H1 (cell line): ENCODE data around the gene TWIST2. TPM values are rescaled to one million over a fixed set of nuclear protein-coding genes. Genes with fewer than 3 reads are reported as not detected.

Source experiments
- CTCF ChIA-PET: fragments of 300-600 bp; sonication (Branson Sonifier 250); formaldehyde crosslinking; loops from one replicate; lab custom pipeline; 2021; ENCODE audit not compliant: partially characterized antibody; lab: Charles Lee
- POLR2A ChIA-PET: fragments of 300-600 bp; sonication (Branson Sonifier 250); formaldehyde crosslinking; loops from one replicate; lab custom pipeline; 2021; ENCODE audit warnings: inconsistent platforms; ENCODE audit not compliant: partially characterized antibody; lab: Charles Lee
- DNase-seq, 2 experiments: peaks; one replicate each; pipeline versions ENCODE4 v3.0.0 to v3.0.0-alpha.2; 2010 to 2022; ENCODE audit warnings: low spot score in 2 of 2, low read depth in 1 of 2, mixed read lengths in 1 of 2
- FAIRE-seq: peaks from 2 replicates; lab custom pipeline; 2011; peaks lifted over from hg19 to GRCh38; lab: Jason Lieb, UNC
- H2AFZ ChIP-seq: 2 replicates; pipeline ENCODE4 v1.8.1; 2012; ENCODE audit warnings: low read length, inconsistent platforms
- H2AK5ac ChIP-seq: 2 replicates; pipeline ENCODE4 v1.6.1; 2013; ENCODE audit warnings: low read depth, low read length
- H2BK120ac ChIP-seq: replicated peaks from 2 replicates; pipeline ENCODE3; 2013; ENCODE audit warnings: low read depth, low read length, inconsistent platforms
- H2BK12ac ChIP-seq: 2 replicates; pipeline ENCODE4 v1.6.1; 2013; ENCODE audit warnings: low read depth, low read length
- H2BK15ac ChIP-seq: 2 replicates; pipeline ENCODE4 v1.6.1; 2013; ENCODE audit warnings: low read length
- H2BK20ac ChIP-seq: 2 replicates; pipeline ENCODE4 v1.6.1; 2013; ENCODE audit warnings: low read length
- H2BK5ac ChIP-seq: 2 replicates; pipeline ENCODE4 v1.6.1; 2013; ENCODE audit warnings: low read depth, low read length
- H3K14ac ChIP-seq: 2 replicates; pipeline ENCODE4 v1.6.1; 2013; ENCODE audit warnings: inconsistent platforms; ENCODE audit not compliant: insufficient read length
- H3K18ac ChIP-seq: 2 replicates; pipeline ENCODE4 v1.6.1; 2013; ENCODE audit warnings: low read length; ENCODE audit errors: extremely low read depth
- H3K23ac ChIP-seq: 2 replicates; pipeline ENCODE4 v1.6.1; 2013; ENCODE audit warnings: inconsistent platforms; ENCODE audit not compliant: insufficient read length
- H3K23me2 ChIP-seq: 2 replicates; pipeline ENCODE4 v1.6.1; 2013; ENCODE audit warnings: low read depth, low read length
- H3K27ac ChIP-seq: 2 replicates; pipeline ENCODE4 v1.6.1; 2011; ENCODE audit warnings: low read depth, low read length, inconsistent platforms
- H3K27me3 ChIP-seq, 4 experiments: replicated peaks in 1 of 4; 1 replicate in 1 of 4; 2 replicates in 3 of 4; pipeline versions ENCODE4 v1.6.1 to v1.8.1; 2011 to 2013; ENCODE audit warnings: low read length in 3 of 4, mild to moderate bottlenecking in 3 of 4, inconsistent platforms in 2 of 4, mixed read lengths in 2 of 4, moderate library complexity in 1 of 4; ENCODE audit not compliant: control insufficient read depth in 3 of 4, insufficient read depth in 3 of 4; ENCODE audit errors: extremely low read depth in 1 of 4
- H3K36me3 ChIP-seq, 4 experiments: 2 replicates each; pipeline versions ENCODE4 v1.6.1 to v1.8.1; 2011 to 2013; ENCODE audit warnings: mild to moderate bottlenecking in 4 of 4, low read length in 3 of 4, moderate library complexity in 2 of 4, control low read depth in 1 of 4, inconsistent platforms in 1 of 4; ENCODE audit not compliant: insufficient read depth in 4 of 4, control insufficient read depth in 2 of 4
- H3K4ac ChIP-seq: replicated peaks from 2 replicates; pipeline ENCODE3; 2013; ENCODE audit warnings: low read length, low read depth, mixed read lengths, inconsistent platforms; ENCODE audit not compliant: insufficient read length
- H3K4me1 ChIP-seq, 4 experiments: replicated peaks in 1 of 4; 1 replicate in 1 of 4; 2 replicates in 3 of 4; pipeline versions ENCODE4 v1.6.1 to v1.8.1; 2011 to 2013; ENCODE audit warnings: low read length in 3 of 4, inconsistent platforms in 2 of 4, mixed read lengths in 1 of 4; ENCODE audit not compliant: insufficient read depth in 4 of 4, control insufficient read depth in 3 of 4
- H3K4me2 ChIP-seq, 2 experiments: 2 replicates each; pipeline versions ENCODE4 v1.6.1 to v1.8.1; 2011 to 2013; ENCODE audit warnings: low read depth in 2 of 2, low read length in 2 of 2, control low read depth in 1 of 2, inconsistent platforms in 1 of 2, mild to moderate bottlenecking in 1 of 2; ENCODE audit not compliant: insufficient read depth in 1 of 2
- H3K4me3 ChIP-seq, 4 experiments: fragments of 200-600, 300-600 bp in 1 of 4; sonication (generic), shearing (Covaris generic), sonication (Bioruptor Twin) in 1 of 4; 2 replicates each; pipeline versions ENCODE4 v1.5.1 to v1.8.1; 2011 to 2016; ENCODE audit warnings: low read length in 4 of 4, low read depth in 3 of 4, control low read depth in 2 of 4, inconsistent platforms in 2 of 4, mild to moderate bottlenecking in 2 of 4, mixed read lengths in 1 of 4, moderate library complexity in 1 of 4; ENCODE audit not compliant: insufficient read depth in 2 of 4; ENCODE audit errors: extremely low read depth in 1 of 4
- H3K56ac ChIP-seq: replicated peaks from 2 replicates; pipeline ENCODE3; 2013; ENCODE audit warnings: low read depth, mild to moderate bottlenecking, mixed read lengths, low read length, inconsistent platforms; ENCODE audit not compliant: insufficient read length
- H3K79me1 ChIP-seq: 2 replicates; pipeline ENCODE4 v1.6.1; 2013; ENCODE audit warnings: low read depth, low read length, control low read depth
- H3K79me2 ChIP-seq, 2 experiments: 2 replicates each; pipeline versions ENCODE4 v1.6.1 to v1.8.1; 2012 to 2013; ENCODE audit warnings: low read length in 2 of 2, mild to moderate bottlenecking in 2 of 2, inconsistent platforms in 1 of 2; ENCODE audit not compliant: insufficient read depth in 2 of 2, control insufficient read depth in 1 of 2
- H3K9ac ChIP-seq, 4 experiments: replicated peaks in 1 of 4; 1 replicate in 1 of 4; 2 replicates in 3 of 4; pipeline versions ENCODE4 v1.6.1 to v1.8.1; 2011 to 2013; ENCODE audit warnings: low read depth in 3 of 4, low read length in 3 of 4, control low read depth in 2 of 4, mild to moderate bottlenecking in 2 of 4, moderate library complexity in 2 of 4, inconsistent platforms in 1 of 4; ENCODE audit errors: extremely low read depth in 1 of 4
- H3K9me3 ChIP-seq, 2 experiments: 2 replicates each; pipeline versions ENCODE4 v1.6.1 to v1.8.1; 2012 to 2013; ENCODE audit warnings: mild to moderate bottlenecking in 2 of 2, moderate library complexity in 2 of 2, control low read depth in 1 of 2, inconsistent platforms in 1 of 2, low read depth in 1 of 2, low read length in 1 of 2, mixed read lengths in 1 of 2; ENCODE audit not compliant: insufficient read depth in 2 of 2
- H4K20me1 ChIP-seq, 2 experiments: replicated peaks in 1 of 2; 2 replicates each; pipeline versions ENCODE3 to v1.8.1; 2011 to 2013; ENCODE audit warnings: inconsistent platforms in 2 of 2, low read length in 2 of 2, mild to moderate bottlenecking in 1 of 2; ENCODE audit not compliant: insufficient read depth in 2 of 2, control insufficient read depth in 1 of 2
- H4K5ac ChIP-seq: 2 replicates; pipeline ENCODE4 v1.6.1; 2013; ENCODE audit warnings: low read length, low read depth, mixed read lengths, inconsistent platforms; ENCODE audit not compliant: insufficient read length
- H4K8ac ChIP-seq: 2 replicates; pipeline ENCODE4 v1.8.0; 2013; ENCODE audit warnings: mild to moderate bottlenecking, moderate library complexity, low read length, inconsistent platforms; ENCODE audit not compliant: insufficient read depth; ENCODE audit errors: extremely low read depth
- H4K91ac ChIP-seq: replicated peaks from 2 replicates; pipeline ENCODE3; 2013; ENCODE audit warnings: low read length, mixed read lengths, inconsistent platforms; ENCODE audit not compliant: insufficient read length
- EP300 ChIP-seq, 2 experiments: IDR thresholded peaks; 1 replicate in 1 of 2; 2 replicates in 1 of 2; pipeline ENCODE4 v1.6.1; 2011 to 2012; ENCODE audit warnings: low read depth in 2 of 2, low read length in 2 of 2, mild to moderate bottlenecking in 2 of 2, borderline replicate concordance in 1 of 2, inconsistent platforms in 1 of 2, moderate library complexity in 1 of 2
- NRF1 ChIP-seq: IDR thresholded peaks from 2 replicates; pipeline ENCODE4 v1.6.1; 2011; ENCODE audit warnings: mild to moderate bottlenecking, low read depth, low read length, improper control_type of control experiment
- PHF8 ChIP-seq: fragments of 200-600 bp; sonication (generic); conservative IDR thresholded peaks from 2 replicates; pipeline ENCODE4 v1.7.1; 2012; ENCODE audit warnings: low read depth, mild to moderate bottlenecking, inconsistent platforms, low read length, moderate library complexity
- RAD21 ChIP-seq, 2 experiments: IDR thresholded peaks in 1 of 2; conservative IDR thresholded peaks in 1 of 2; 2 replicates each; pipeline ENCODE4 v1.6.1; 2011; ENCODE audit warnings: low read depth in 2 of 2, low read length in 2 of 2, improper control_type of control experiment in 1 of 2, inconsistent platforms in 1 of 2, mild to moderate bottlenecking in 1 of 2, moderate library complexity in 1 of 2
- RBBP5 ChIP-seq: IDR thresholded peaks from 2 replicates; pipeline ENCODE4 v1.7.1; 2012; ENCODE audit warnings: low read depth, mild to moderate bottlenecking, inconsistent platforms, low read length, moderate library complexity, borderline replicate concordance
- SAP30 ChIP-seq: fragments of 300-600 bp; sonication (generic); IDR thresholded peaks from 2 replicates; pipeline ENCODE4 v1.7.1; 2012; ENCODE audit warnings: low read length, moderate library complexity, mild to moderate bottlenecking, inconsistent platforms; ENCODE audit not compliant: insufficient read depth, insufficient replicate concordance
- SIN3A ChIP-seq, 2 experiments: IDR thresholded peaks in 1 of 2; conservative IDR thresholded peaks in 1 of 2; 2 replicates each; pipeline ENCODE4 v1.6.1; 2011 to 2012; ENCODE audit warnings: low read length in 2 of 2, improper control_type of control experiment in 1 of 2, low read depth in 1 of 2, mild to moderate bottlenecking in 1 of 2
- TEAD4 ChIP-seq: IDR thresholded peaks from 2 replicates; pipeline ENCODE4 v1.6.1; 2012; ENCODE audit warnings: low read depth, low read length, inconsistent platforms, mixed read lengths
- YY1 ChIP-seq: IDR thresholded peaks from 2 replicates; pipeline ENCODE4 v1.6.1; 2011; ENCODE audit warnings: low read depth, mild to moderate bottlenecking, low read length
- WGBS, 2 experiments: shearing (Covaris generic) in 1 of 2; methylation state at CpG; one replicate each; pipeline versions ENCODE4 v1.1.6 to v1.1.7; 2013 to 2015; ENCODE audit warnings: low lambda C conversion rate in 2 of 2, mixed read lengths in 2 of 2, inconsistent platforms in 1 of 2, low coverage in 1 of 2, missing lambda C conversion rate in 1 of 2; ENCODE audit not compliant: insufficient replicate concordance in 2 of 2, insufficient coverage in 1 of 2, insufficient read length in 1 of 2; ENCODE audit errors: extremely low coverage in 1 of 2, missing lambda C conversion rate in 1 of 2; 5-methylcytosine and 5-hydroxymethylcytosine counted together
- polyA plus RNA-seq, 7 experiments: library from polyadenylated mRNA; depleted of rRNA in 3 of 7; stranded (reverse) in 5 of 7; unstranded in 2 of 7; fragments of >200 nt in 5 of 7; fragments of 200-250 nt in 2 of 7; gene quantifications; 1 replicate in 5 of 7; 2 replicates in 1 of 7; 4 replicates in 1 of 7; pipeline versions ENCODE4 v1.2.1 to v1.2.3, GENCODE V29; 2011 to 2013; ENCODE audit warnings: missing spikeins in 2 of 7, mixed read lengths in 2 of 7
- total RNA-seq: library from RNA; stranded (reverse); fragmentation: NEBNext Ultra II Directional; extraction: Animal tissue kit (Norgen Biotek cat#: 25700); gene quantifications from 2 replicates; pipeline ENCODE4 v1.2.1, GENCODE V29; 2021
- TF ChIP-seq, protein P1 (sequence below): IDR thresholded peaks from 2 replicates; pipeline ENCODE4 v1.6.1; 2012; ENCODE audit warnings: low read length, inconsistent platforms

Gene TWIST2
- total and polyA plus RNA-seq, 2 of the 8 experiments (the other 6 are each of a cell fraction or from before 2014, with no cell fraction given) = 2.6 to 4.3 TPM

DNA sequence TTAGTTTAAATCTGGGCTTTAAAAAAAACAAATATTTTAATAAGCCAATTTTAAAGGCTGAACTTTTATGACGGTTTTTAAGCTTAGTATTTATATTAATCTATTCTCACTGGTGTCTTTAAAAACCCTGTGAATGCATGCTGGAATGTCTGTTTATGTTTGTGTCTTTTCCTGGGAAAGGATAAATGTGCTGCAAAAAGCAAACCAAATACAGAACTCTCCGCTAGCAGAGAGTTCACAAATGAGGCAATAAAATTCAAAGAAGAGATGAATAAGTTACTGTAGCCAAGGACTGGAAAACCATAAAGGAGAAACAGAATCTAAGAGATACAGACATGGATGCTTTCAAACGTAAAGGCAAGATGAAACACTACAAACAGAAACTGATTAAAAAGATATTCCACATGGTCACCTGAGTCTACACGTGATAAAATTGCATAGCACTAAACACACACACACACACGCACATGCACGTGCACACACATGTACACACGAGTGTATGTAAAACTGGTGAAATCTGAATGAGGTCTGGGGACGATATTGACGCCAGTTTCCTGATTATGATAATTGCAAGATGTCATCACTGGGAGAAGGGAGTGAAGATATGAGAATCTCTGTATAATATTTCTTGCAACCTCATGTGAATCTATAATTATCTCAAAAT is 4.5 kb downstream of the TWIST2 start:
- Histone ChIP-seq H3K4ac (no peak overlapping the region), H3K4me3 (no peak overlapping the region), H2BK120ac (no peak overlapping the region), H3K79me1 (no peaks in the 10 kb centered on the region), H3K27ac (no peak overlapping the region), H2AFZ (no peak overlapping the region), H3K23me2 (no peaks in the 10 kb centered on the region), H3K9ac (no peak overlapping the region), H2BK5ac (no peak overlapping the region), H3K23ac (no peak overlapping the region), H2AK5ac (no peak overlapping the region), H3K27me3 (peaks cover 18 to 48% (median 35%) of the 10 kb centered on the region in 4 experiments), H3K9me3 (no peaks in the 10 kb centered on the region), H4K8ac (no peak overlapping the region), H3K56ac (no peak overlapping the region), H2BK20ac (no peak overlapping the region), H4K5ac (no peak overlapping the region), H3K14ac (no peak overlapping the region), H3K4me1 (peaks cover 0 to 13% (median 5%) of the 10 kb centered on the region in 4 experiments; a peak in 5 of 7 replicates), H3K79me2 (no peaks in the 10 kb centered on the region), H3K18ac (no peak overlapping the region), H2BK15ac (no peak overlapping the region), H2BK12ac (no peak overlapping the region), H3K36me3 (no peaks in the 10 kb centered on the region), H4K20me1 (no peaks in the 10 kb centered on the region), H4K91ac (no peak overlapping the region), H3K4me2 (no peak overlapping the region)
- DNase-seq = no peak
- ChIA-PET CTCF (no interaction called here), POLR2A (no interaction called here)
- no peak for FAIRE-seq
- WGBS, 2 experiments = 80% methylated on average over 9 of the region's 9 CpGs; no CpG with 5 or more reads in 1 of the 2 experiments
- TF ChIP-seq TEAD4 (no peak), EP300 (IDR thresholded peaks at IDR 0.05; ENCODE audit: borderline replicate concordance in 1 of 2, low read depth in 2 of 2, low read length in 2 of 2) (no peak), PHF8 (no peak), NRF1 (no peak), YY1 (no peak), RAD21 (IDR thresholded peaks at IDR 0.05 in 1 of 2, conservative IDR thresholded peaks at IDR 0.05 in 1 of 2; ENCODE audit: low read depth in 2 of 2, low read length in 2 of 2) (no peak), SIN3A (conservative IDR thresholded peaks at IDR 0.05 in 1 of 2, IDR thresholded peaks at IDR 0.05 in 1 of 2; ENCODE audit: low read depth in 1 of 2, low read length in 2 of 2) (no peak), SAP30 (no peak), RBBP5 (no peak)
- TF ChIP-seq, protein P1, sequence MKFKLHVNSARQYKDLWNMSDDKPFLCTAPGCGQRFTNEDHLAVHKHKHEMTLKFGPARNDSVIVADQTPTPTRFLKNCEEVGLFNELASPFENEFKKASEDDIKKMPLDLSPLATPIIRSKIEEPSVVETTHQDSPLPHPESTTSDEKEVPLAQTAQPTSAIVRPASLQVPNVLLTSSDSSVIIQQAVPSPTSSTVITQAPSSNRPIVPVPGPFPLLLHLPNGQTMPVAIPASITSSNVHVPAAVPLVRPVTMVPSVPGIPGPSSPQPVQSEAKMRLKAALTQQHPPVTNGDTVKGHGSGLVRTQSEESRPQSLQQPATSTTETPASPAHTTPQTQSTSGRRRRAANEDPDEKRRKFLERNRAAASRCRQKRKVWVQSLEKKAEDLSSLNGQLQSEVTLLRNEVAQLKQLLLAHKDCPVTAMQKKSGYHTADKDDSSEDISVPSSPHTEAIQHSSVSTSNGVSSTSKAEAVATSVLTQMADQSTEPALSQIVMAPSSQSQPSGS = no peak
